ENCODE data around the gene KHNYN.

DNA sequence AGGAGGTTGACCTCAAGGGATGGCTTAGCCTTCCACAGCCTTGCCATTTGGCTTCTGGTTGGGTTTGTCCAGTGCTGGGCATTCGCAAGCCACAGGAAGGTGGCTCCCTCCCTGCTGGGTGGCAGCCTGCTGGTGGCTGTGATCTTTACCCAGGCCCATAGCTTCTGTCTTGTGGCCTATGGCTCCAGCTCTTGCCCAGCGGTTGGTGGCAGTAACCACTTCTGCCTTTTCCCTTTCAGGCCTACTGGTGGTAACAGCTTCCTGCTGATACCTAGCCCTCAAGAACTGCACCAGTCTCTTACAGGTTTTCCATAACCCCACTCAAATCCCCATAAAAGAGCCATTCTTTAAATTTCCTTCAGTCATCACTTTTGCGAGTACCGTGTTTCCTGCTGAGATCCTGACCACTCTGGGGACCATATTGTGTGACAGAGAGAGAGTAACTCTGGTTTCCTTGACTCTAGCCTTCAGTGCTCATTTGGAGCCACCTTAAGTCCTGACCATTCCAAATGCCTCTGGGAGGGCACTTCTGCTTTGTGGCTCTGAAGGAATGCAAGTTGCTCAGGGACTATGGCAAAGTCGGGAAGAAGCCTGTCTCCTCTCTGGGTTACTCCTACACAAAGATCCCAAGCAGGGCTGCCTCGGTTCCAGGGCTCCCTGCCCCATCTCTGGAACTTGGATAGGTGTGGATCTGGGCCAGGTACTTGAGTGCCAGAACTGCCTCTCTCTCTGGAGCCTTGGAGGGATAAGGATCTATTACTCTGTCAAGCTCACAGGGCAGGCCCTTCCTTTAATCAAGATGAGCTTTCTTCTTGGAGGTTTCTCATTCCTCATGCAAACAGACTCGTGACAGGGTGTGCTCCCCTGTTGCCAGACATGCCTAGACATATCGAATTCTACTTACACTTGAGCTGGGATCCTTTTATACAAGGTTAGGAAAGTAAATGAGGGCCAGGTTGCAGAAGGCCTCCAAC lies 33.9 kb upstream of the KHNYN start:
- TF ChIP-seq, protein P1, sequence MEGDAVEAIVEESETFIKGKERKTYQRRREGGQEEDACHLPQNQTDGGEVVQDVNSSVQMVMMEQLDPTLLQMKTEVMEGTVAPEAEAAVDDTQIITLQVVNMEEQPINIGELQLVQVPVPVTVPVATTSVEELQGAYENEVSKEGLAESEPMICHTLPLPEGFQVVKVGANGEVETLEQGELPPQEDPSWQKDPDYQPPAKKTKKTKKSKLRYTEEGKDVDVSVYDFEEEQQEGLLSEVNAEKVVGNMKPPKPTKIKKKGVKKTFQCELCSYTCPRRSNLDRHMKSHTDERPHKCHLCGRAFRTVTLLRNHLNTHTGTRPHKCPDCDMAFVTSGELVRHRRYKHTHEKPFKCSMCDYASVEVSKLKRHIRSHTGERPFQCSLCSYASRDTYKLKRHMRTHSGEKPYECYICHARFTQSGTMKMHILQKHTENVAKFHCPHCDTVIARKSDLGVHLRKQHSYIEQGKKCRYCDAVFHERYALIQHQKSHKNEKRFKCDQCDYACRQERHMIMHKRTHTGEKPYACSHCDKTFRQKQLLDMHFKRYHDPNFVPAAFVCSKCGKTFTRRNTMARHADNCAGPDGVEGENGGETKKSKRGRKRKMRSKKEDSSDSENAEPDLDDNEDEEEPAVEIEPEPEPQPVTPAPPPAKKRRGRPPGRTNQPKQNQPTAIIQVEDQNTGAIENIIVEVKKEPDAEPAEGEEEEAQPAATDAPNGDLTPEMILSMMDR (conservative IDR thresholded peaks at IDR 0.05; ENCODE audit: low read length), result no peak
- no peak for TF ChIP-seq EZH2phosphoT487 (IDR thresholded peaks at IDR 0.05; ENCODE audit: borderline replicate concordance, low read depth, low read length)
